Caco-2 (cell line): ENCODE results near the gene SENP1. TPM values are rescaled to one million over a fixed set of nuclear protein-coding genes. Genes with fewer than 3 reads are reported as not detected.

Source experiments
- BruUV-seq: library from RNA; stranded (reverse); fragments of 400-500 nt; replicated peaks from 2 replicates; lab custom pipeline; 2021; lab: Mats Ljungman, UMichigan
- CTCF ChIA-PET: fragments of 300-600 bp; sonication (Branson Sonifier 250); formaldehyde crosslinking; loops from one replicate; lab custom pipeline; 2022; ENCODE audit warnings: antibody characterized with exemption; lab: Charles Lee
- POLR2A ChIA-PET: fragments of 300-600 bp; sonication (Branson Sonifier 250); formaldehyde crosslinking; loops from one replicate; lab custom pipeline; 2022; ENCODE audit warnings: antibody characterized with exemption; lab: Charles Lee
- DNase-seq, 2 experiments: peaks; one replicate each; pipeline versions ENCODE4 v3.0.0 to v3.0.0-alpha.2; 2020 to 2022
- H3K27me3 ChIP-seq: replicated peaks from 2 replicates; pipeline ENCODE4 v1.6.0; 2011; ENCODE audit warnings: low read length; ENCODE audit not compliant: control insufficient read depth, insufficient read depth
- H3K36me3 ChIP-seq: 2 replicates; pipeline ENCODE4 v1.5.1; 2011; ENCODE audit warnings: low read length; ENCODE audit not compliant: control insufficient read depth, insufficient read depth
- H3K4me1 ChIP-seq: fragments of 250-450 bp; sonication (Bioruptor Pico); 2 replicates; pipeline ENCODE4 v1.5.1; 2020; ENCODE audit warnings: mild to moderate bottlenecking
- H3K4me3 ChIP-seq: 2 replicates; pipeline ENCODE4 v1.5.1; 2011; ENCODE audit warnings: low read depth, mild to moderate bottlenecking, control low read depth, low read length
- H3K9me3 ChIP-seq: fragments of 250-450 bp; sonication (Bioruptor Pico); 2 replicates; pipeline ENCODE4 v1.5.1; 2020; ENCODE audit warnings: mild to moderate bottlenecking, moderate library complexity
- H3K27ac Mint-ChIP-seq: one replicate; pipeline ENCODE4 v1.8.0; 2022; ENCODE audit warnings: mixed read lengths; ENCODE audit not compliant: unreplicated experiment
- H3K27me3 Mint-ChIP-seq: one replicate; pipeline ENCODE4 v1.8.0; 2022; ENCODE audit warnings: mixed read lengths; ENCODE audit not compliant: insufficient read depth, unreplicated experiment
- H3K36me3 Mint-ChIP-seq: one replicate; pipeline ENCODE4 v1.8.0; 2022; ENCODE audit warnings: mild to moderate bottlenecking, mixed read lengths; ENCODE audit not compliant: insufficient read depth, unreplicated experiment
- H3K4me1 Mint-ChIP-seq: one replicate; pipeline ENCODE4 v1.8.0; 2022; ENCODE audit warnings: low read depth, mixed read lengths; ENCODE audit not compliant: unreplicated experiment
- H3K4me3 Mint-ChIP-seq: one replicate; pipeline ENCODE4 v1.8.0; 2022; ENCODE audit warnings: mild to moderate bottlenecking, moderate library complexity, mixed read lengths; ENCODE audit not compliant: unreplicated experiment
- H3K9me3 Mint-ChIP-seq: one replicate; pipeline ENCODE4 v1.8.0; 2022; ENCODE audit warnings: mixed read lengths; ENCODE audit not compliant: unreplicated experiment
- CTCF ChIP-seq, 2 experiments: fragments of 200-600 bp in 1 of 2; IDR thresholded peaks; 1 replicate in 1 of 2; 2 replicates in 1 of 2; pipeline versions ENCODE4 v1.5.1 to v1.8.0; 2011 to 2022; ENCODE audit warnings: antibody characterized with exemption in 1 of 2, control low read depth in 1 of 2, inconsistent platforms in 1 of 2, low read depth in 1 of 2, low read length in 1 of 2, mild to moderate bottlenecking in 1 of 2, moderate library complexity in 1 of 2; ENCODE audit not compliant: insufficient read depth in 1 of 2, severe bottlenecking in 1 of 2, unreplicated experiment in 1 of 2
- intact Hi-C: fragments of 100-400 bp; cut with micrococcal nuclease; formaldehyde crosslinking; loops from one replicate; pipeline ENCODE4 v1.10.0; 2022; ENCODE audit not compliant: unreplicated experiment
- total RNA-seq: library from RNA; stranded (reverse); gene quantifications from 2 replicates; pipeline ENCODE4 v1.2.3, GENCODE V29; 2022

SENP1 gene
- total RNA-seq, 1 experiment from 2014 or later = 40.4 TPM

- H3K27ac Mint-ChIP-seq = no peak overlapping the region
- H3K4me3 Mint-ChIP-seq = no peak overlapping the region
- no peaks in the 10 kb centered on the region for H3K9me3 Mint-ChIP-seq
- H3K27me3 Mint-ChIP-seq = no peaks in the 10 kb centered on the region
- no peaks in the 10 kb centered on the region for H3K27me3 ChIP-seq
- DNase-seq = no peak
- H3K4me3 ChIP-seq = no peak overlapping the region
- H3K4me1 ChIP-seq = peaks cover 61% of the 10 kb centered on the region
- H3K4me1 Mint-ChIP-seq = peaks cover 57% of the 10 kb centered on the region
- no peaks in the 10 kb centered on the region for H3K36me3 ChIP-seq
- H3K9me3 ChIP-seq = no peaks in the 10 kb centered on the region
- peaks cover 11% of the 10 kb centered on the region for H3K36me3 Mint-ChIP-seq
- intact Hi-C loops = no loop called here
- CTCF ChIA-PET = no interaction called here
- POLR2A ChIA-PET = no interaction called here
- no TSS peak for BruUV-seq
- TF ChIP-seq CTCF (IDR thresholded peaks at IDR 0.05; ENCODE audit: insufficient read depth in 1 of 2, low read depth in 1 of 2, low read length in 1 of 2, severe bottlenecking in 1 of 2, unreplicated experiment in 1 of 2) = no peak
These were observed 86.1 kb downstream of the SENP1 start for GRCh38 chr12:48019639-48020265.

DNA sequence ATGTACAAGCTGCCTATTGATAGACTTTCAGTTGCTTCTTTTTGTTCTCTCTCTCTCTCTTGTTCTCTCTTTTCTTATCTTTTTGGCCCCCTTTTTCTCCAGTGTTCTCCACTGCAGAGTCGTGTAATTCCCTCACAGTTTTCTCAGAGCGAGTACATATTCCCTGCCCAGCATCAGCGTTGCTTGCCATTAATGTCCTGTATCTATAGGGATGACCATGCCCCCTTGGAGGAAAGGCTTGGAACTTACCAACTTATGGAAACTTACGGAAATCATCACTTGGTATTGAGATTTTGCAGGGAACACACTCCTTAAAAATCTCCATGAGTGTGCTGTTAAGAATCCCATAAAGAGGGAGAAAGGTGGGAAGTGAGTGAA is 87.3 kb downstream of the SENP1 start:
- peaks cover 49% of the 10 kb centered on the region for H3K4me1 ChIP-seq
- POLR2A ChIA-PET = no interaction called here
- Mint-ChIP-seq H3K27ac (no peak overlapping the region), H3K27me3 (no peaks in the 10 kb centered on the region), H3K4me3 (no peak overlapping the region), H3K9me3 (no peaks in the 10 kb centered on the region), H3K4me1 (peaks cover 57% of the 10 kb centered on the region), H3K36me3 (peaks cover 11% of the 10 kb centered on the region)
- no peak for DNase-seq
- no peaks in the 10 kb centered on the region for H3K9me3 ChIP-seq
- no peaks in the 10 kb centered on the region for H3K27me3 ChIP-seq
- no peaks in the 10 kb centered on the region for H3K36me3 ChIP-seq
- H3K4me3 ChIP-seq = no peak overlapping the region
- TF ChIP-seq CTCF (IDR thresholded peaks at IDR 0.05; ENCODE audit: insufficient read depth in 1 of 2, low read depth in 1 of 2, low read length in 1 of 2, severe bottlenecking in 1 of 2, unreplicated experiment in 1 of 2) = no peak
- no TSS peak for BruUV-seq
- CTCF ChIA-PET = no interaction called here
- intact Hi-C loops = no loop called here

DNA sequence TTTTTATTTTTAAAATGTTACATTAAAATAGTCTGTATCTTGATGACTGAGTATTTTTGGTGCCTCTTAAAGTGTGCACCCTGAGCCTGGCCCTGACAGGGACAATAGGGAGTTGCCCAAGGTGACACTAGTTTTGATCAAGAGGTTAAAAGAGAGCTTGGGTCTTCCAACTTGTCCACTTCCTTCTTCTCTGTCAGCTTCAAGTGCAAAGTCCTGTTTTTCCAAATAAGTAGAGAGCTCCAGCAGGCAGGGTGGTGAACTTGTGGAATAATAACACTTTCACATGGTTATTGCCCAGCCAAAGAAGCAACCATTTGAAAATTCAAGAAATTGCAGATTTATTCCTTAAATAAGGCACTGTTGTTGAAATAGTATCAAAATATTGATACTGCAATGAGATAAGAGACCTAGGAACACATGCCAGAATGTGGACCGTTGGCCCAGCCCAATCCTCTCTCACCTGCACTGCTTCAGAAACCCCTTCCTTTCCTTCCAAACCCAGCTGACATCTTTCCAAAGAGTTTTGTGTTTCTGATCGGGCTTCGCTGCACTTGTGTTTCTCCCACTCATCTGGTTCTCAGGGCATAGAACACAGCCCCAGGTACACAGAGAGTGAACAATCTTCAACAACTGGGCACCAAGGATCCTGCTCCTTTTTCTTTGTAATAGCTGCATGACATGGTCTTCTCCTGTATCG is 87.8 kb downstream of the SENP1 start:
- no peak overlapping the region for H3K4me3 ChIP-seq
- no peaks in the 10 kb centered on the region for H3K9me3 ChIP-seq
- intact Hi-C loops = no loop called here
- no peak for DNase-seq
- no TSS peak for BruUV-seq
- peaks cover 44% of the 10 kb centered on the region for H3K4me1 ChIP-seq
- no peak for TF ChIP-seq CTCF (IDR thresholded peaks at IDR 0.05; ENCODE audit: insufficient read depth in 1 of 2, low read depth in 1 of 2, low read length in 1 of 2, severe bottlenecking in 1 of 2, unreplicated experiment in 1 of 2)
- Mint-ChIP-seq H3K27ac (no peak overlapping the region), H3K4me1 (peaks cover 52% of the 10 kb centered on the region), H3K4me3 (no peak overlapping the region), H3K27me3 (no peaks in the 10 kb centered on the region), H3K36me3 (peaks cover 8% of the 10 kb centered on the region), H3K9me3 (no peaks in the 10 kb centered on the region)
- H3K27me3 ChIP-seq = no peaks in the 10 kb centered on the region
- POLR2A ChIA-PET = interaction anchor here (0.5 kb wide), 1 partner anchor 113 kb away, joined by 4 read pairs; the partner anchor contains the start of gene VDR
- CTCF ChIA-PET = interaction anchor here (1.0 kb wide), 1 partner anchor 47 kb away, joined by 3 read pairs; no protein-coding TSS in a partner anchor
- H3K36me3 ChIP-seq = no peaks in the 10 kb centered on the region
